Measurements from ENCODE around the gene WDR59. TPM values are rescaled to one million over a fixed set of nuclear protein-coding genes. Genes with fewer than 3 reads are reported as not detected.
"Not testable (repeated sequence)": the region's sequence is repeated elsewhere in the genome, so short reads cannot be mapped to it uniquely, and the experiment has no call there.

Gene WDR59
- total RNA-seq, 2 experiments from 2014 or later: 69.2 to 91.4 TPM

- DNase-seq (peak; percentile 91), ATAC-seq (peak; percentile 80)
- H3K4me1 Mint-ChIP-seq: peaks cover 39% of the 10 kb centered on the region
- peaks cover 15% of the 10 kb centered on the region for H3K36me3 Mint-ChIP-seq (ENCODE audit: low read depth)
- H3K27ac Mint-ChIP-seq: peak within 1 kb of the TSS; percentile 75
- POLR2A ChIA-PET: interaction anchor here (0.6 to 1.5 kb wide), 5 partner anchors 13 to 114 kb away, joined by 3 to 7 read pairs (median 5); partner anchors contain the start of gene WDR59
- H3K4me3 Mint-ChIP-seq: peak within 1 kb of the TSS; percentile 87
- intact Hi-C loops (cut with DNase I, micrococcal nuclease): loop anchor here (1.0 to 5.0 kb wide), 6 partner anchors 13 to 296 kb away; partner anchors contain the start of genes WDR59 (in 2 of the 2), MLKL (in 1 of the 2) and ZFP1 (in 1 of the 2)
- peaks cover 4% of the 10 kb centered on the region for H3K27me3 Mint-ChIP-seq
- H3K9me3 Mint-ChIP-seq (ENCODE audit: low read depth): no peaks in the 10 kb centered on the region
- CTCF ChIA-PET: interaction anchor here (0.6 to 5.5 kb wide), 20 partner anchors 8 to 505 kb away, joined by 3 to 114 read pairs (median 4); partner anchors contain the start of gene WDR59
These were observed 13.7 kb upstream of the WDR59 start, which contains the start of gene ZNRF1 for GRCh38 chr16:74998481-74999218. Gene ZNRF1, plus strand, starts transcription at chr16:74999024. Its CDS starts 648 bp downstream, at chr16:74999672.

- H3K4me3 Mint-ChIP-seq: no peak overlapping the region
- peaks cover 23% of the 10 kb centered on the region for H3K4me1 Mint-ChIP-seq
- intact Hi-C loops (cut with DNase I, micrococcal nuclease): loop anchor here in 1 of 2 experiments (5.0 kb wide), 1 partner anchor 295 kb away; the partner anchor contains the start of gene MLKL
- CTCF ChIA-PET: interaction anchor here (0.6 to 5.5 kb wide), 5 partner anchors 12 to 368 kb away, joined by 3 to 114 read pairs (median 18); partner anchors contain the start of gene WDR59
- no peaks in the 10 kb centered on the region for H3K9me3 Mint-ChIP-seq (ENCODE audit: low read depth)
- DNase-seq (no peak), ATAC-seq (no peak)
- POLR2A ChIA-PET: no interaction called here
- peaks cover 9% of the 10 kb centered on the region for H3K36me3 Mint-ChIP-seq (ENCODE audit: low read depth)
- peaks cover 4% of the 10 kb centered on the region for H3K27me3 Mint-ChIP-seq
- no peak overlapping the region for H3K27ac Mint-ChIP-seq
These were observed 12.1 kb upstream of the WDR59 start for GRCh38 chr16:74997042-74997491.

- Mint-ChIP-seq H3K4me3 (no peak overlapping the region), H3K27ac (no peak overlapping the region), H3K27me3 (peaks cover 4% of the 10 kb centered on the region), H3K36me3 (ENCODE audit: low read depth) (peaks cover 8% of the 10 kb centered on the region), H3K4me1 (peaks cover 15% of the 10 kb centered on the region), H3K9me3 (ENCODE audit: low read depth) (no peaks in the 10 kb centered on the region)
- CTCF ChIA-PET: interaction anchor here (0.6 to 5.5 kb wide), 3 partner anchors 9 to 134 kb away, joined by 3 to 114 read pairs (median 3); no protein-coding TSS in a partner anchor
- intact Hi-C loops (cut with DNase I, micrococcal nuclease): loop anchor here in 1 of 2 experiments (5.0 kb wide), 1 partner anchor 294 kb away; the partner anchor contains the start of gene MLKL
- ATAC-seq (no peak), DNase-seq (no peak)
- POLR2A ChIA-PET: no interaction called here
These were observed 11.1 kb upstream of the WDR59 start for GRCh38 chr16:74995986-74996385.

GRCh38 chr16:74991593-74992403 lies 6.9 kb upstream of the WDR59 start:
- H3K9me3 Mint-ChIP-seq (ENCODE audit: low read depth): no peaks in the 10 kb centered on the region
- intact Hi-C loops (cut with DNase I, micrococcal nuclease): no loop called here
- ATAC-seq (no peak), DNase-seq (no peak)
- CTCF ChIA-PET: interaction anchor here (1.7 to 2.1 kb wide), 2 partner anchors 117 to 119 kb away, joined by 6 to 9 read pairs; no protein-coding TSS in a partner anchor
- H3K4me1 Mint-ChIP-seq: no peaks in the 10 kb centered on the region
- no peaks in the 10 kb centered on the region for H3K27me3 Mint-ChIP-seq
- H3K36me3 Mint-ChIP-seq (ENCODE audit: low read depth): no peaks in the 10 kb centered on the region
- H3K27ac Mint-ChIP-seq: no peak overlapping the region
- no peak overlapping the region for H3K4me3 Mint-ChIP-seq
- POLR2A ChIA-PET: no interaction called here

GRCh38 chr16:74991268-74991592 lies 6.3 kb upstream of the WDR59 start:
- no peak overlapping the region for H3K4me3 Mint-ChIP-seq
- intact Hi-C loops (cut with DNase I, micrococcal nuclease): no loop called here
- ATAC-seq (no peak), DNase-seq (no peak)
- no peaks in the 10 kb centered on the region for H3K36me3 Mint-ChIP-seq (ENCODE audit: low read depth)
- CTCF ChIA-PET: no interaction called here
- no peaks in the 10 kb centered on the region for H3K27me3 Mint-ChIP-seq
- H3K27ac Mint-ChIP-seq: no peak overlapping the region
- no peaks in the 10 kb centered on the region for H3K4me1 Mint-ChIP-seq
- H3K9me3 Mint-ChIP-seq (ENCODE audit: low read depth): no peaks in the 10 kb centered on the region
- POLR2A ChIA-PET: no interaction called here

GRCh38 chr16:74990832-74991231 lies 5.9 kb upstream of the WDR59 start:
- intact Hi-C loops (cut with DNase I, micrococcal nuclease): no loop called here
- Mint-ChIP-seq H3K9me3 (ENCODE audit: low read depth) (no peaks in the 10 kb centered on the region), H3K27ac (no peak overlapping the region), H3K4me1 (no peaks in the 10 kb centered on the region), H3K36me3 (ENCODE audit: low read depth) (no peaks in the 10 kb centered on the region), H3K27me3 (no peaks in the 10 kb centered on the region), H3K4me3 (no peak overlapping the region)
- no peak for DNase-seq
- ChIA-PET CTCF (no interaction called here), POLR2A (no interaction called here)
- ATAC-seq: no peak

- CTCF ChIA-PET; H3K9me3 Mint-ChIP-seq (ENCODE audit: low read depth); H3K36me3 Mint-ChIP-seq (ENCODE audit: low read depth); H3K4me1 Mint-ChIP-seq; H3K27ac Mint-ChIP-seq; H3K27me3 Mint-ChIP-seq; H3K4me3 Mint-ChIP-seq; ATAC-seq; DNase-seq: not testable (repeated sequence)
- POLR2A ChIA-PET: interaction anchor here (0.6 kb wide), 1 partner anchor 818 kb away, joined by 3 read pairs; no protein-coding TSS in a partner anchor
- intact Hi-C loops (cut with DNase I, micrococcal nuclease): loop anchor here in 1 of 2 experiments (5.0 to 10.0 kb wide), 2 partner anchors 623 to 635 kb away; partner anchors contain the start of gene ADAT1
These were observed 4.9 kb upstream of the WDR59 start for GRCh38 chr16:74989864-74990263.

- intact Hi-C loops (cut with DNase I, micrococcal nuclease): loop anchor here in 1 of 2 experiments (5.0 to 10.0 kb wide), 2 partner anchors 620 to 638 kb away; partner anchors contain the start of gene ADAT1
- no peaks in the 10 kb centered on the region for H3K9me3 Mint-ChIP-seq (ENCODE audit: low read depth)
- no peak for DNase-seq
- POLR2A ChIA-PET: no interaction called here
- CTCF ChIA-PET: interaction anchor here (1.3 to 2.2 kb wide), 4 partner anchors 11 to 124 kb away, joined by 3 to 9 read pairs (median 5); partner anchors contain the start of gene ZNRF1
- H3K4me1 Mint-ChIP-seq: peaks cover 17% of the 10 kb centered on the region
- no peak overlapping the region for H3K27ac Mint-ChIP-seq
- ATAC-seq: no peak
- H3K36me3 Mint-ChIP-seq (ENCODE audit: low read depth): peaks cover 2% of the 10 kb centered on the region
- H3K4me3 Mint-ChIP-seq: no peak overlapping the region
- H3K27me3 Mint-ChIP-seq: no peaks in the 10 kb centered on the region
These were observed 2.2 kb upstream of the WDR59 start for GRCh38 chr16:74987027-74987681.

- H3K4me1 Mint-ChIP-seq: peaks cover 17% of the 10 kb centered on the region
- H3K27me3 Mint-ChIP-seq: no peaks in the 10 kb centered on the region
- ChIA-PET POLR2A (interaction anchor here (0.6 to 1.6 kb wide), 3 partner anchors 114 to 127 kb away, joined by 3 to 18 read pairs (median 3); no protein-coding TSS in a partner anchor), CTCF (interaction anchor here (1.8 to 3.7 kb wide), 2 partner anchors 14 to 127 kb away, joined by 22 to 25 read pairs; partner anchors contain the start of gene ZNRF1)
- peak overlapping the region; percentile 85 for H3K4me3 Mint-ChIP-seq
- intact Hi-C loops (cut with DNase I, micrococcal nuclease): loop anchor here (2.0 to 10.0 kb wide), 3 partner anchors 165 to 641 kb away; partner anchors contain the start of genes ADAT1 (in 1 of the 2), MLKL (in 1 of the 2) and ZFP1 (in 1 of the 2)
- peak overlapping the region; percentile 85 for H3K27ac Mint-ChIP-seq
- H3K36me3 Mint-ChIP-seq (ENCODE audit: low read depth): peaks cover 2% of the 10 kb centered on the region
- DNase-seq (no peak), ATAC-seq (no peak)
- no peaks in the 10 kb centered on the region for H3K9me3 Mint-ChIP-seq (ENCODE audit: low read depth)
These were observed 762 bp downstream of the WDR59 start for GRCh38 chr16:74984194-74984528.

- ChIA-PET CTCF (interaction anchor here (3.7 kb wide), 1 partner anchor 129 kb away, joined by 25 read pairs; no protein-coding TSS in a partner anchor), POLR2A (no interaction called here)
- Mint-ChIP-seq H3K27ac (no peak overlapping the region), H3K4me1 (peaks cover 17% of the 10 kb centered on the region), H3K4me3 (no peak overlapping the region), H3K9me3 (ENCODE audit: low read depth) (no peaks in the 10 kb centered on the region), H3K27me3 (no peaks in the 10 kb centered on the region), H3K36me3 (ENCODE audit: low read depth) (peaks cover 11% of the 10 kb centered on the region)
- DNase-seq: no peak
- intact Hi-C loops (cut with DNase I, micrococcal nuclease): loop anchor here in 1 of 2 experiments (10.0 kb wide), 1 partner anchor 643 kb away; the partner anchor contains the start of gene ADAT1
- ATAC-seq: no peak
These were observed 2.7 kb downstream of the WDR59 start for GRCh38 chr16:74982256-74982655.
